HepG2 (cell line): ENCODE results near the gene PBOV1. TPM values are rescaled to one million over a fixed set of nuclear protein-coding genes. Genes with fewer than 3 reads are reported as not detected.

Source experiments
- BATF2 ChIP-seq: sonication (generic); formaldehyde crosslinking; IDR thresholded peaks from 2 replicates; pipeline ENCODE4 v1.8.0; 2022; ENCODE audit warnings: mild to moderate bottlenecking, missing genetic modification reagents, moderate library complexity
- CAMTA2 ChIP-seq: sonication (generic); formaldehyde crosslinking; IDR thresholded peaks from 2 replicates; pipeline ENCODE4 v1.4.0; 2020; ENCODE audit warnings: mild to moderate bottlenecking, missing genetic modification reagents, borderline replicate concordance
- CBX2 ChIP-seq, 2 experiments: fragments of 200-600 bp in 1 of 2; sonication (generic); formaldehyde crosslinking in 1 of 2; IDR thresholded peaks; 2 replicates each; pipeline versions ENCODE4 v1.7.0 to v1.8.1; 2018 to 2022; ENCODE audit warnings: low read depth in 2 of 2, low read length in 1 of 2, mild to moderate bottlenecking in 1 of 2, missing genetic modification reagents in 1 of 2
- EP300 ChIP-seq, 3 experiments: sonication (generic) in 1 of 3; formaldehyde crosslinking in 1 of 3; IDR thresholded peaks; 2 replicates each; pipeline versions ENCODE4 v1.5.1 to v1.6.1; 2011 to 2020; ENCODE audit warnings: low read depth in 2 of 3, low read length in 2 of 3, borderline replicate concordance in 1 of 3, improper control_type of control experiment in 1 of 3, mild to moderate bottlenecking in 1 of 3, missing genetic modification reagents in 1 of 3, moderate library complexity in 1 of 3
- HDAC6 ChIP-seq: fragments of 200-600 bp; sonication (generic); IDR thresholded peaks from 2 replicates; pipeline ENCODE4 v1.7.0; 2017; ENCODE audit warnings: mild to moderate bottlenecking, antibody characterized with exemption, low read length, low read depth
- MED8 ChIP-seq: sonication (generic); formaldehyde crosslinking; IDR thresholded peaks from 2 replicates; pipeline ENCODE4 v1.8.1; 2023; ENCODE audit warnings: mild to moderate bottlenecking, missing genetic modification reagents; ENCODE audit not compliant: insufficient replicate concordance
- MNT ChIP-seq: fragments of 450-650 bp; IDR thresholded peaks from 2 replicates; pipeline ENCODE4 v1.6.1; 2016
- NCOA2 ChIP-seq: sonication (generic); formaldehyde crosslinking; IDR thresholded peaks from 2 replicates; pipeline ENCODE4 v1.8.0; 2022; ENCODE audit warnings: inconsistent platforms
- NFIC ChIP-seq: IDR thresholded peaks from 2 replicates; pipeline ENCODE4 v1.6.1; 2012; ENCODE audit warnings: mild to moderate bottlenecking, low read length, inconsistent platforms
- RFXAP ChIP-seq: sonication (generic); formaldehyde crosslinking; IDR thresholded peaks from 2 replicates; pipeline ENCODE4 v1.4.0; 2020; ENCODE audit warnings: missing genetic modification reagents, borderline replicate concordance
- SAP130 ChIP-seq: IDR thresholded peaks from 2 replicates; pipeline ENCODE4 v1.6.1; 2016; ENCODE audit warnings: low read depth
- SOX6 ChIP-seq, 2 experiments: fragments of 450-650 bp in 1 of 2; sonication (generic) in 1 of 2; formaldehyde crosslinking in 1 of 2; IDR thresholded peaks; 2 replicates each; pipeline versions ENCODE4 v1.4.0 to v1.6.1; 2017 to 2020; ENCODE audit warnings: antibody characterized with exemption in 1 of 2, mild to moderate bottlenecking in 1 of 2, missing genetic modification reagents in 1 of 2
- THAP8 ChIP-seq: sonication (generic); formaldehyde crosslinking; IDR thresholded peaks from 2 replicates; pipeline ENCODE4 v1.5.1; 2020; ENCODE audit warnings: missing genetic modification reagents, mild to moderate bottlenecking, borderline replicate concordance
- ZNF224 ChIP-seq: sonication (generic); formaldehyde crosslinking; IDR thresholded peaks from 2 replicates; pipeline ENCODE4 v1.5.0; 2020; ENCODE audit warnings: mild to moderate bottlenecking, missing genetic modification reagents
- polyA plus RNA-seq, 8 experiments: library from polyadenylated mRNA; depleted of rRNA in 3 of 8; stranded (reverse) in 7 of 8; unstranded in 1 of 8; fragments of >200 nt; fragmentation: Illumina TruSeq in 4 of 8; extraction: Trizol in 4 of 8; gene quantifications; 2 replicates each; pipeline versions ENCODE4 v1.2.1 to v1.2.3, GENCODE V29; 2011 to 2016; ENCODE audit warnings: low read depth in 4 of 8, missing spikeins in 1 of 8, mixed read lengths in 1 of 8; ENCODE audit not compliant: insufficient read depth in 1 of 8
- total RNA-seq, 5 experiments: library from RNA; depleted of rRNA; stranded (reverse); fragments of >200 nt; fragmentation: Illumina TruSeq; extraction: Trizol; gene quantifications; 2 replicates each; pipeline ENCODE4 v1.2.3, GENCODE V29; 2016; ENCODE audit warnings: low read depth in 1 of 5
- TF ChIP-seq, protein P1 (sequence below): sonication (generic); formaldehyde crosslinking; IDR thresholded peaks from 2 replicates; pipeline ENCODE4 v1.4.0; 2020; ENCODE audit warnings: mild to moderate bottlenecking, missing genetic modification reagents
- TF ChIP-seq, protein P2 (sequence below): sonication (generic); formaldehyde crosslinking; IDR thresholded peaks from 2 replicates; pipeline ENCODE4 v1.9.0; 2021; ENCODE audit warnings: mild to moderate bottlenecking, missing genetic modification reagents

The PBOV1 gene
- total and polyA plus RNA-seq, 2 of the 13 experiments (the other 11 are each of a cell fraction or from before 2014, with no cell fraction given) = not detected

DNA sequence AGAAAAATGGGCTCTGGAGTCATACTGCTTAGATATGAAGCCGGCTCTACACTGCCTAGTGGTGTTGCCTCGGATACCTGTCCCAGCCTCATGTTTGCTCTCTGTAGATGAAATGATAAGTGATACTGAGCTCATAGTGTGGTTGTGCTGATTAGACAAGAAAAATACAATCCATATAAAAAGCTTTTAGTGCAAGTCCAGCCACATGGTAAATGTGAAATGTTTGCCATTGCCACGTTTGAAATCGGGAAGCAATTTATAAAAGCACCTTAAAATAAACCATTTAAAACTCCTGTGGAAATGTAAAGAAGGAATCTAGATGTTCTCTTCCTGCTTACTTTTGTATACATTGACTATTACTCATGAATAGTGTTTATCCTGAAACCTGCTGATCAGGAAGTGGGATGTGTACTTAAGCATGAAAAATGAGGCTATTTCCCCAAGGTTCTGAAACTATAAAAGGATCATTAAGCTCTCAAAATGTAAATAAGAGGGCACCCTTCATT is 13.1 kb upstream of the PBOV1 start (continued):
- TF ChIP-seq MNT (peak; percentile 37), THAP8 (no peak), HDAC6 (no peak), ZNF224 (no peak), NCOA2 (CRISPR knock-in tag) (peak; percentile 76), SOX6 (IDR thresholded peaks at IDR 0.05) (no peak), SOX6 (CRISPR knock-in tag; IDR thresholded peaks at IDR 0.05) (peak; percentile 44; the same call in 1 of the 2 replicates), SAP130 (CRISPR knock-in tag) (peak; percentile 73), MED8 (CRISPR knock-in tag) (no peak), CAMTA2 (no peak), EP300 (IDR thresholded peaks at IDR 0.05; ENCODE audit: low read depth in 2 of 2, low read length in 2 of 2) (peak in 1 of 2 experiments; percentile 89; a peak in 1 of 4 replicates), EP300 (CRISPR knock-in tag; IDR thresholded peaks at IDR 0.05; ENCODE audit: borderline replicate concordance) (peak; percentile 67; the same call in 1 of the 2 replicates), CBX2 (IDR thresholded peaks at IDR 0.05; ENCODE audit: low read depth, low read length) (no peak), CBX2 (CRISPR knock-in tag; IDR thresholded peaks at IDR 0.05; ENCODE audit: low read depth) (no peak), RFXAP (CRISPR knock-in tag) (no peak), NFIC (peak; percentile 93; the same call in 1 of the 2 replicates), BATF2 (CRISPR knock-in tag) (no peak)
- TF ChIP-seq, protein P1, sequence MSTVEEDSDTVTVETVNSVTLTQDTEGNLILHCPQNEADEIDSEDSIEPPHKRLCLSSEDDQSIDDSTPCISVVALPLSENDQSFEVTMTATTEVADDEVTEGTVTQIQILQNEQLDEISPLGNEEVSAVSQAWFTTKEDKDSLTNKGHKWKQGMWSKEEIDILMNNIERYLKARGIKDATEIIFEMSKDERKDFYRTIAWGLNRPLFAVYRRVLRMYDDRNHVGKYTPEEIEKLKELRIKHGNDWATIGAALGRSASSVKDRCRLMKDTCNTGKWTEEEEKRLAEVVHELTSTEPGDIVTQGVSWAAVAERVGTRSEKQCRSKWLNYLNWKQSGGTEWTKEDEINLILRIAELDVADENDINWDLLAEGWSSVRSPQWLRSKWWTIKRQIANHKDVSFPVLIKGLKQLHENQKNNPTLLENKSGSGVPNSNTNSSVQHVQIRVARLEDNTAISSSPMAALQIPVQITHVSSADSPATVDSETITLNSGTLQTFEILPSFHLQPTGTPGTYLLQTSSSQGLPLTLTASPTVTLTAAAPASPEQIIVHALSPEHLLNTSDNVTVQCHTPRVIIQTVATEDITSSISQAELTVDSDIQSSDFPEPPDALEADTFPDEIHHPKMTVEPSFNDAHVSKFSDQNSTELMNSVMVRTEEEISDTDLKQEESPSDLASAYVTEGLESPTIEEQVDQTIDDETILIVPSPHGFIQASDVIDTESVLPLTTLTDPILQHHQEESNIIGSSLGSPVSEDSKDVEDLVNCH = no peak
- TF ChIP-seq, protein P2, sequence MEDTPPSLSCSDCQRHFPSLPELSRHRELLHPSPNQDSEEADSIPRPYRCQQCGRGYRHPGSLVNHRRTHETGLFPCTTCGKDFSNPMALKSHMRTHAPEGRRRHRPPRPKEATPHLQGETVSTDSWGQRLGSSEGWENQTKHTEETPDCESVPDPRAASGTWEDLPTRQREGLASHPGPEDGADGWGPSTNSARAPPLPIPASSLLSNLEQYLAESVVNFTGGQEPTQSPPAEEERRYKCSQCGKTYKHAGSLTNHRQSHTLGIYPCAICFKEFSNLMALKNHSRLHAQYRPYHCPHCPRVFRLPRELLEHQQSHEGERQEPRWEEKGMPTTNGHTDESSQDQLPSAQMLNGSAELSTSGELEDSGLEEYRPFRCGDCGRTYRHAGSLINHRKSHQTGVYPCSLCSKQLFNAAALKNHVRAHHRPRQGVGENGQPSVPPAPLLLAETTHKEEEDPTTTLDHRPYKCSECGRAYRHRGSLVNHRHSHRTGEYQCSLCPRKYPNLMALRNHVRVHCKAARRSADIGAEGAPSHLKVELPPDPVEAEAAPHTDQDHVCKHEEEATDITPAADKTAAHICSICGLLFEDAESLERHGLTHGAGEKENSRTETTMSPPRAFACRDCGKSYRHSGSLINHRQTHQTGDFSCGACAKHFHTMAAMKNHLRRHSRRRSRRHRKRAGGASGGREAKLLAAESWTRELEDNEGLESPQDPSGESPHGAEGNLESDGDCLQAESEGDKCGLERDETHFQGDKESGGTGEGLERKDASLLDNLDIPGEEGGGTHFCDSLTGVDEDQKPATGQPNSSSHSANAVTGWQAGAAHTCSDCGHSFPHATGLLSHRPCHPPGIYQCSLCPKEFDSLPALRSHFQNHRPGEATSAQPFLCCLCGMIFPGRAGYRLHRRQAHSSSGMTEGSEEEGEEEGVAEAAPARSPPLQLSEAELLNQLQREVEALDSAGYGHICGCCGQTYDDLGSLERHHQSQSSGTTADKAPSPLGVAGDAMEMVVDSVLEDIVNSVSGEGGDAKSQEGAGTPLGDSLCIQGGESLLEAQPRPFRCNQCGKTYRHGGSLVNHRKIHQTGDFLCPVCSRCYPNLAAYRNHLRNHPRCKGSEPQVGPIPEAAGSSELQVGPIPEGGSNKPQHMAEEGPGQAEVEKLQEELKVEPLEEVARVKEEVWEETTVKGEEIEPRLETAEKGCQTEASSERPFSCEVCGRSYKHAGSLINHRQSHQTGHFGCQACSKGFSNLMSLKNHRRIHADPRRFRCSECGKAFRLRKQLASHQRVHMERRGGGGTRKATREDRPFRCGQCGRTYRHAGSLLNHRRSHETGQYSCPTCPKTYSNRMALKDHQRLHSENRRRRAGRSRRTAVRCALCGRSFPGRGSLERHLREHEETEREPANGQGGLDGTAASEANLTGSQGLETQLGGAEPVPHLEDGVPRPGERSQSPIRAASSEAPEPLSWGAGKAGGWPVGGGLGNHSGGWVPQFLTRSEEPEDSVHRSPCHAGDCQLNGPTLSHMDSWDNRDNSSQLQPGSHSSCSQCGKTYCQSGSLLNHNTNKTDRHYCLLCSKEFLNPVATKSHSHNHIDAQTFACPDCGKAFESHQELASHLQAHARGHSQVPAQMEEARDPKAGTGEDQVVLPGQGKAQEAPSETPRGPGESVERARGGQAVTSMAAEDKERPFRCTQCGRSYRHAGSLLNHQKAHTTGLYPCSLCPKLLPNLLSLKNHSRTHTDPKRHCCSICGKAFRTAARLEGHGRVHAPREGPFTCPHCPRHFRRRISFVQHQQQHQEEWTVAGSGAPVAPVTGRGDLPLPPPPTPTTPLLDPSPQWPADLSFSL (CRISPR knock-in tag) = no peak
